ENCODE measurements around the gene CTXND2.
"Not testable (repeated sequence)": the region's sequence is repeated elsewhere in the genome, so short reads cannot be mapped to it uniquely, and the experiment has no call there.

CTXND2 gene

DNA sequence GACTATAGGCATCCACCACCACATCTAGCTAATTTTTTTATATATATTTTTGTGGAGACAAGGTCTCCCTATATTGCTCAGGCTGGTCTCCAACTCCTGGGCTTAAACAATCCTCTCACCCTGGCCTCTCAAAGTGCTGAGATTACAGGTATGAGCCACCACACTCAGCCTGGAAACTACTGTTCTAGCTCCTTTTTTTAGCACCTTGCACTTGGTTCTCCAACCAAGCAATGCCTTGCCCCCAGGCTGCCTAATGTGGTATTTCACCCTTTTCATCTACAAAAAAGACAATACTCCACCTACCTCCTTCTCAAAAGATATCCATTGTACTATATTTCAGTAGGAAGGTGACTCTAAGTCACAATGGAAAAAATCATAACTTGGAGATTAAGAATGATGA lies 17.3 kb upstream of the CTXND2 start:
- DNase-seq (ENCODE audit: insufficient read length, low spot score) (no peak), FAIRE-seq (no peak)
- TF ChIP-seq POU2F2 (IDR thresholded peaks at IDR 0.05; ENCODE audit: low read depth, low read length) (no peak), SPI1 (IDR thresholded peaks at IDR 0.05; ENCODE audit: low read depth, low read length) (no peak), TAF1 (IDR thresholded peaks at IDR 0.05; ENCODE audit: low read depth, low read length) (no peak), POLR2AphosphoS5 (IDR thresholded peaks at IDR 0.05; ENCODE audit: low read depth, low read length) (no peak), POLR2A (IDR thresholded peaks at IDR 0.05; ENCODE audit: low read depth, low read length) (no peak), PAX5 (IDR thresholded peaks at IDR 0.05; ENCODE audit: insufficient read depth, low read length, severe bottlenecking) (no peak)

DNA sequence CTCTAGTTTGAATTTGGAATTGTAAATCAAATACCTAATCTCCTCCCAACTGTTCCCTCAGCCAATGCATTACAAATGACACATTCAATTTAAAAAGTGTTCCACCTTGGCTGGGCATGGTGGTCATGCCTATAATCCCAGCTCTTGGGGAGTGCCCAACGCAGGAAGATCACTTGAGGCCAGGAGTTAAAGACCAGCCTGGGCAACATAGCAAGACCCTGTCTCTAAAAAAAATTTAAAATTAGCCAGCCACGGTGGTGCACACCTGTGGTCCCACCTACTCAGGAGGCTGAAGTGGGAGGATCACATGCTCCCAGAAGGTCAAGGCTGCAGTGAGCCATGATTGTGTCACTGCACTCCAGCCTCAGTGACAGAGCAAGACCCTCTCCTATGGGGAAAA lies 14.4 kb upstream of the CTXND2 start:
- TF ChIP-seq POLR2A (IDR thresholded peaks at IDR 0.05; ENCODE audit: low read depth, low read length) (no peak), TAF1 (IDR thresholded peaks at IDR 0.05; ENCODE audit: low read depth, low read length) (no peak), POU2F2 (IDR thresholded peaks at IDR 0.05; ENCODE audit: low read depth, low read length) (no peak), PAX5 (IDR thresholded peaks at IDR 0.05; ENCODE audit: insufficient read depth, low read length, severe bottlenecking) (no peak), POLR2AphosphoS5 (IDR thresholded peaks at IDR 0.05; ENCODE audit: low read depth, low read length) (no peak), SPI1 (IDR thresholded peaks at IDR 0.05; ENCODE audit: low read depth, low read length) (no peak)
- FAIRE-seq (no peak), DNase-seq (ENCODE audit: insufficient read length, low spot score) (no peak)

DNA sequence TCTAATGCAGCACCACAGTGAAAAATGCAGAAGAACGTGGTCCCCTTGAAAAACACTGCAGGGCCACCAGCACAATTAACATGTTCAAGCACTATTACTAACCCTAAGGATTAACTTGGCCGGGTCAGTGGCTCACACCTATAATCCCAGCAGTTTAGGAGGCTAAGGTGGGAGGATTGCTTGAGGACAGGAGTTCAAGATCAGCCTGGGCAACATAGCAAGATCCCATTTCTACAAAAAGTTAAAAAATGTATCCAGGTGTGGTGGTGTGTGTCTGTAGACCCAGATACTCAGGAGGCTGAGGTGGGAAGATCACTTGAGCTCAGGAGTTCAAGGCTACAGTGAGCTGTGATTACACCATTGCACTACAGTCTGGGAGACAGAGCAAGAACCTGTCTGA lies 13.4 kb upstream of the CTXND2 start:
- no peak for DNase-seq (ENCODE audit: insufficient read length, low spot score)
- TF ChIP-seq PAX5 (IDR thresholded peaks at IDR 0.05; ENCODE audit: insufficient read depth, low read length, severe bottlenecking): no peak
- FAIRE-seq: peak; percentile 47

- no peak for TF ChIP-seq SPI1 (IDR thresholded peaks at IDR 0.05; ENCODE audit: low read depth, low read length)
- TF ChIP-seq POU2F2 (IDR thresholded peaks at IDR 0.05; ENCODE audit: low read depth, low read length): no peak
- no peak for TF ChIP-seq POLR2AphosphoS5 (IDR thresholded peaks at IDR 0.05; ENCODE audit: low read depth, low read length)
- no peak for TF ChIP-seq PAX5 (IDR thresholded peaks at IDR 0.05; ENCODE audit: insufficient read depth, low read length, severe bottlenecking)
- no peak for TF ChIP-seq TAF1 (IDR thresholded peaks at IDR 0.05; ENCODE audit: low read depth, low read length)
- no peak for TF ChIP-seq POLR2A (IDR thresholded peaks at IDR 0.05; ENCODE audit: low read depth, low read length)
- DNase-seq (ENCODE audit: insufficient read length, low spot score) (no peak), FAIRE-seq (peak; percentile 48)
Observed at GRCh38 chr1:150874455-150875196, 12.3 kb upstream of the CTXND2 start.

GRCh38 chr1:150875197-150876118 lies 11.5 kb upstream of the CTXND2 start:
- TF ChIP-seq SPI1 (IDR thresholded peaks at IDR 0.05; ENCODE audit: low read depth, low read length) (no peak), TAF1 (IDR thresholded peaks at IDR 0.05; ENCODE audit: low read depth, low read length) (no peak), POU2F2 (IDR thresholded peaks at IDR 0.05; ENCODE audit: low read depth, low read length) (no peak), PAX5 (IDR thresholded peaks at IDR 0.05; ENCODE audit: insufficient read depth, low read length, severe bottlenecking) (no peak), POLR2AphosphoS5 (IDR thresholded peaks at IDR 0.05; ENCODE audit: low read depth, low read length) (no peak), POLR2A (IDR thresholded peaks at IDR 0.05; ENCODE audit: low read depth, low read length) (no peak)
- no peak for FAIRE-seq
- DNase-seq (ENCODE audit: insufficient read length, low spot score): no peak

DNA sequence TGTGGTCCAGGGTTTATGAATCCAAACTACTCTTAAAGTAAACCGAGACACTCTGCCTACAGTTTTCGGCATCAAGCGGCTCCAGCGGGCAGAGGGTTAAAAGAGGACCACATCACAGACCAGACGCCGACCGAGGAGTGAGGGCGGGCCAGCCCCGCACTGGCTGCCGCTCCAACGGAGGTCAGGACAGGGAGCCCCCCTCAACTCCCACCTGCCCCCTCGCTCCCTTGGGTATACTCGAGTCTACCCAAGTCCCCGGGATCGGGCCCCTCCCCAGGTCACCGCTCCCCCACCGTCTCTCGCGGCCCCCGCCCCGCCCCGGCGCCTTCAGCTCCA lies 10.8 kb upstream of the CTXND2 start:
- no peak; the same call in 1 of the 2 replicates for TF ChIP-seq POLR2AphosphoS5 (IDR thresholded peaks at IDR 0.05; ENCODE audit: low read depth, low read length)
- TF ChIP-seq PAX5 (IDR thresholded peaks at IDR 0.05; ENCODE audit: insufficient read depth, low read length, severe bottlenecking): no peak
- no peak for TF ChIP-seq POU2F2 (IDR thresholded peaks at IDR 0.05; ENCODE audit: low read depth, low read length)
- no peak for TF ChIP-seq POLR2A (IDR thresholded peaks at IDR 0.05; ENCODE audit: low read depth, low read length)
- no peak for TF ChIP-seq SPI1 (IDR thresholded peaks at IDR 0.05; ENCODE audit: low read depth, low read length)
- no peak; the same call in 1 of the 2 replicates for TF ChIP-seq TAF1 (IDR thresholded peaks at IDR 0.05; ENCODE audit: low read depth, low read length)
- DNase-seq (ENCODE audit: insufficient read length, low spot score): peak; percentile 30
- no peak for FAIRE-seq

DNA sequence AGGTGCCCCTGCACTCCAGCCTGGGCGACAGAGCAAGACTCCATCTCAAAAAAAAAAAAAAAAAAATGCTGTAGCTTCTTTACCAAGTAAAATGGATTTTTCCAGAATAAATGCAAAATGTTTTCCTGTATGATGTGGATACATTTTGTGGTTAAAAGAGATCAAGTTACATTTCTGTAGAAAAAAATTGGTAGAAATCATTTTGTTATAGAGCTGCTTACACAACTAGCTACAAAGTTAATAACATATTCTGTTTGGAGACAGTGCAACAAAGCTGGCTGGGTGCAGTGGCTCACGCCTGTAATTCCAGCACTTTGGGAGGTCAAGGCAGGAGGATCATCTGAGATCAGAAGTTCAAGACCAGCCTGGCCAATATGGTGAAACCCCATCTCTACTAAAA lies 8.0 kb upstream of the CTXND2 start:
- not testable (repeated sequence) for FAIRE-seq; DNase-seq (ENCODE audit: insufficient read length, low spot score)

DNA sequence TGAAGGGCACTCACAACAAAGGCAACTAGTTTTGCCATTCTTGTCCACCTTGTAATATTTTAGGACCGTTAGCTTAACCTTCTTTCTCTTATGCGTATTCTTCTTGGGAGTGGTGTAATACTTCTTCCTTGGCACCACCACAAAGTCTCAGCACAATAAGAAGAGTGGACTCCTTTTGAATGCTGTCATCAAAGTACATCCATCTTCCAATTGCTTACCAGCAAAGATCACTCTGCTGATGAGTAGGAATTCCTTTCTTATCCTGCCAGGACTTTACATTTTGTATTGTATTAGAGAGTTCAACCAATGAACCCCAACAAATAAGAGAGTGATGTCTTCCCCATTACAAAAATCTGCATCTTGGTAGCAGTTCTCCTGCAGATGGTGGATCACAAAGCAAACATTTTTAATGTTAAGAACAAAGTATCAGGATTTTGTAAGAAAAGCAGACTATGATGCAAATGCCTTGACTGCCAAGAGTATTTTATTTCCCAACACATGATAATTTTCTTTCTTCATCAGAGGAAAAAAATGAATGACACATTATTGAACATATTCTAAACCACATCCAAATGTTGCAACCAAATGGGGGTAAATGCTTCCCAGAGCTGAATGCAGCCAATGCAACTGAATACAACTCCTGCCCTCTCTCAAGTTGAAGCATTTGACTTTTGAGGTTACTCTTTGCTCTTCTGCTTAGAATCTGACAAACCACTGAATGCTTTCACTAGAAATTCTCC lies 5.4 kb upstream of the CTXND2 start:
- DNase-seq (ENCODE audit: insufficient read length, low spot score): no peak
- TF ChIP-seq POU2F2 (IDR thresholded peaks at IDR 0.05; ENCODE audit: low read depth, low read length): no peak
- no peak for TF ChIP-seq SPI1 (IDR thresholded peaks at IDR 0.05; ENCODE audit: low read depth, low read length)
- TF ChIP-seq PAX5 (IDR thresholded peaks at IDR 0.05; ENCODE audit: insufficient read depth, low read length, severe bottlenecking): no peak
- TF ChIP-seq TAF1 (IDR thresholded peaks at IDR 0.05; ENCODE audit: low read depth, low read length): no peak
- TF ChIP-seq POLR2AphosphoS5 (IDR thresholded peaks at IDR 0.05; ENCODE audit: low read depth, low read length): no peak
- TF ChIP-seq POLR2A (IDR thresholded peaks at IDR 0.05; ENCODE audit: low read depth, low read length): no peak
- FAIRE-seq: no peak

GRCh38 chr1:150883121-150883520 lies 3.8 kb upstream of the CTXND2 start:
- FAIRE-seq; DNase-seq (ENCODE audit: insufficient read length, low spot score): not testable (repeated sequence)
